Measurements from ENCODE around the gene FYN.

Gene FYN

GRCh38 chr6:111779031-111779430 is 94.2 kb downstream of the FYN start:
- Histone ChIP-seq H3K27ac (ENCODE audit: low read length) (no peak overlapping the region), H3K4me3 (ENCODE audit: low read length) (no peak overlapping the region), H3K27me3 (ENCODE audit: control insufficient read depth, insufficient read depth, low read length) (no peaks in the 10 kb centered on the region), H3K9me3 (ENCODE audit: control insufficient read depth, low read depth, low read length) (no peaks in the 10 kb centered on the region), H3K9ac (ENCODE audit: low read length) (no peak overlapping the region), H3K4me1 (ENCODE audit: control insufficient read depth, low read depth, low read length) (no peaks in the 10 kb centered on the region), H3K36me3 (ENCODE audit: control insufficient read depth, low read depth, low read length) (no peaks in the 10 kb centered on the region)

- Histone ChIP-seq H3K9ac (ENCODE audit: low read length) (no peak overlapping the region), H3K4me1 (ENCODE audit: control insufficient read depth, low read depth, low read length) (no peaks in the 10 kb centered on the region), H3K9me3 (ENCODE audit: control insufficient read depth, low read depth, low read length) (no peaks in the 10 kb centered on the region), H3K4me3 (ENCODE audit: low read length) (no peak overlapping the region), H3K27me3 (ENCODE audit: control insufficient read depth, insufficient read depth, low read length) (no peaks in the 10 kb centered on the region), H3K36me3 (ENCODE audit: control insufficient read depth, low read depth, low read length) (no peaks in the 10 kb centered on the region), H3K27ac (ENCODE audit: low read length) (no peak overlapping the region)
These were observed 95.9 kb downstream of the FYN start for GRCh38 chr6:111777357-111777756.

- Histone ChIP-seq H3K36me3 (ENCODE audit: control insufficient read depth, low read depth, low read length) (no peaks in the 10 kb centered on the region), H3K4me3 (ENCODE audit: low read length) (no peak overlapping the region), H3K27me3 (ENCODE audit: control insufficient read depth, insufficient read depth, low read length) (no peaks in the 10 kb centered on the region), H3K9me3 (ENCODE audit: control insufficient read depth, low read depth, low read length) (no peaks in the 10 kb centered on the region), H3K9ac (ENCODE audit: low read length) (no peak overlapping the region), H3K4me1 (ENCODE audit: control insufficient read depth, low read depth, low read length) (peaks cover 3% of the 10 kb centered on the region), H3K27ac (ENCODE audit: low read length) (no peak overlapping the region)
These were observed 96.7 kb downstream of the FYN start for GRCh38 chr6:111776236-111777221.

GRCh38 chr6:111775145-111775922 is 97.9 kb downstream of the FYN start:
- Histone ChIP-seq H3K4me1 (ENCODE audit: control insufficient read depth, low read depth, low read length) (peaks cover 15% of the 10 kb centered on the region), H3K36me3 (ENCODE audit: control insufficient read depth, low read depth, low read length) (no peaks in the 10 kb centered on the region), H3K4me3 (ENCODE audit: low read length) (no peak overlapping the region), H3K9me3 (ENCODE audit: control insufficient read depth, low read depth, low read length) (no peaks in the 10 kb centered on the region), H3K9ac (ENCODE audit: low read length) (no peak overlapping the region), H3K27ac (ENCODE audit: low read length) (no peak overlapping the region), H3K27me3 (ENCODE audit: control insufficient read depth, insufficient read depth, low read length) (no peaks in the 10 kb centered on the region)

- Histone ChIP-seq H3K36me3 (ENCODE audit: control insufficient read depth, low read depth, low read length) (no peaks in the 10 kb centered on the region), H3K27me3 (ENCODE audit: control insufficient read depth, insufficient read depth, low read length) (no peaks in the 10 kb centered on the region)
These were observed 98.9 kb downstream of the FYN start for GRCh38 chr6:111774346-111774703.

GRCh38 chr6:111773501-111774345 is 99.5 kb downstream of the FYN start:
- Histone ChIP-seq H3K9me3 (ENCODE audit: control insufficient read depth, low read depth, low read length) (no peaks in the 10 kb centered on the region), H3K4me1 (ENCODE audit: control insufficient read depth, low read depth, low read length) (peaks cover 15% of the 10 kb centered on the region), H3K4me3 (ENCODE audit: low read length) (no peak overlapping the region), H3K27me3 (ENCODE audit: control insufficient read depth, insufficient read depth, low read length) (no peaks in the 10 kb centered on the region), H3K36me3 (ENCODE audit: control insufficient read depth, low read depth, low read length) (no peaks in the 10 kb centered on the region), H3K9ac (ENCODE audit: low read length) (no peak overlapping the region), H3K27ac (ENCODE audit: low read length) (no peak overlapping the region)

More at GRCh38 chr6:111774346-111774703, 98.9 kb downstream of the FYN start:
- no peak overlapping the region for H3K9ac ChIP-seq (ENCODE audit: low read length)
- H3K9me3 ChIP-seq (ENCODE audit: control insufficient read depth, low read depth, low read length), result no peaks in the 10 kb centered on the region
- no peak overlapping the region for H3K27ac ChIP-seq (ENCODE audit: low read length)
- peaks cover 15% of the 10 kb centered on the region for H3K4me1 ChIP-seq (ENCODE audit: control insufficient read depth, low read depth, low read length)
- no peak overlapping the region for H3K4me3 ChIP-seq (ENCODE audit: low read length)

GRCh38 chr6:111772381-111772780 is 100.9 kb downstream of the FYN start:
- H3K27me3 ChIP-seq (ENCODE audit: control insufficient read depth, insufficient read depth, low read length), result no peaks in the 10 kb centered on the region

GRCh38 chr6:111771629-111772028 is 101.6 kb downstream of the FYN start:
- Histone ChIP-seq H3K27ac (ENCODE audit: low read length) (no peak overlapping the region), H3K27me3 (ENCODE audit: control insufficient read depth, insufficient read depth, low read length) (no peaks in the 10 kb centered on the region), H3K9me3 (ENCODE audit: control insufficient read depth, low read depth, low read length) (no peaks in the 10 kb centered on the region), H3K4me3 (ENCODE audit: low read length) (no peak overlapping the region), H3K36me3 (ENCODE audit: control insufficient read depth, low read depth, low read length) (no peaks in the 10 kb centered on the region), H3K9ac (ENCODE audit: low read length) (no peak overlapping the region), H3K4me1 (ENCODE audit: control insufficient read depth, low read depth, low read length) (peaks cover 15% of the 10 kb centered on the region)

More at GRCh38 chr6:111772381-111772780, 100.9 kb downstream of the FYN start:
- Histone ChIP-seq H3K4me3 (ENCODE audit: low read length) (no peak overlapping the region), H3K27ac (ENCODE audit: low read length) (no peak overlapping the region), H3K9me3 (ENCODE audit: control insufficient read depth, low read depth, low read length) (no peaks in the 10 kb centered on the region), H3K36me3 (ENCODE audit: control insufficient read depth, low read depth, low read length) (no peaks in the 10 kb centered on the region), H3K4me1 (ENCODE audit: control insufficient read depth, low read depth, low read length) (peaks cover 15% of the 10 kb centered on the region), H3K9ac (ENCODE audit: low read length) (no peak overlapping the region)

- H3K4me1 ChIP-seq (ENCODE audit: control insufficient read depth, low read depth, low read length), result peaks cover 15% of the 10 kb centered on the region
- H3K36me3 ChIP-seq (ENCODE audit: control insufficient read depth, low read depth, low read length), result no peaks in the 10 kb centered on the region
- H3K27ac ChIP-seq (ENCODE audit: low read length), result no peak overlapping the region
- no peaks in the 10 kb centered on the region for H3K9me3 ChIP-seq (ENCODE audit: control insufficient read depth, low read depth, low read length)
- H3K4me3 ChIP-seq (ENCODE audit: low read length), result no peak overlapping the region
- no peaks in the 10 kb centered on the region for H3K27me3 ChIP-seq (ENCODE audit: control insufficient read depth, insufficient read depth, low read length)
- H3K9ac ChIP-seq (ENCODE audit: low read length), result no peak overlapping the region
These were observed 102.2 kb downstream of the FYN start for GRCh38 chr6:111771094-111771432.

GRCh38 chr6:111770263-111771093 is 102.8 kb downstream of the FYN start:
- Histone ChIP-seq H3K9me3 (ENCODE audit: control insufficient read depth, low read depth, low read length) (no peaks in the 10 kb centered on the region), H3K27ac (ENCODE audit: low read length) (no peak overlapping the region), H3K27me3 (ENCODE audit: control insufficient read depth, insufficient read depth, low read length) (no peaks in the 10 kb centered on the region), H3K9ac (ENCODE audit: low read length) (no peak overlapping the region), H3K4me1 (ENCODE audit: control insufficient read depth, low read depth, low read length) (peaks cover 16% of the 10 kb centered on the region), H3K4me3 (ENCODE audit: low read length) (no peak overlapping the region), H3K36me3 (ENCODE audit: control insufficient read depth, low read depth, low read length) (no peaks in the 10 kb centered on the region)

Measured in iPS-18a (cell line).